ENCODE data around the gene USP9X.

GRCh38 chrX:41178201-41178600, 93.0 kb downstream of the USP9X start:
- TF ChIP-seq CTCF (IDR thresholded peaks at IDR 0.05) (no peak), POLR2A (IDR thresholded peaks at IDR 0.05) (no peak)
